Measurements from ENCODE around the gene SETD7. TPM values are rescaled to one million over a fixed set of nuclear protein-coding genes. Genes with fewer than 3 reads are reported as not detected.
"Not testable (repeated sequence)": the region's sequence is repeated elsewhere in the genome, so short reads cannot be mapped to it uniquely, and the experiment has no call there.

Gene SETD7
- total RNA-seq, 1 experiment from 2014 or later, result 21.3 TPM

DNA sequence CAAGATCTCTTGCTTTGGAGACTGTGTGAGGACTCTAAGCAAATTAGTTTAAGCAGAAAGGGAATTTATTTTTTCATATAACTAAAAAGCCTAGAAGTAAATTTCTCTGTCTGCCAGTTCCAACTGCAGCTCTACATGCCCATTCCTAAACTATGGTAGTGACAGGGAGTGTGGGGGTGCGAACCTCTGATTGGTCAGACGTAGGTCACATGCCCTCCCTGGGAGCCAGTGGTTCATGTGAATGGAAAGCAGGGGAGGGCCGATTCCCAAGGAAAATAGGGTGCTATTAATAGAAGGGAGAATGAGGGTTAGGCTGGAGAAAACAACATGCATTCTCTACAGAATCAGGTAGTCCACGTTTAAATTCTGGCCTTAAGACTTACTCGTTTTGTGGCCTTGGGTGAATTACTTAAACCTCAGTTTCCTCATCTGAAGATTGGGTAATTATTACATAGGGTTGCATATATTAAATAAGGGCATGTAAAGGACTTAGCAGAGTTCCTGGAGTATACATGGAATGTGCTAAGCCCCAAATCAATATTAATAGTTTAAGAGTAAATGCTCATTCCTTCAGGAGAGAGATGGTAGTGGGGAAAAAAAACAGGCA is 94.9 kb downstream of the SETD7 start:
- no peak for DNase-seq (ENCODE audit: low read depth, low spot score)
- in situ Hi-C loops (cut with HindIII; ENCODE audit: low pct_unique_long_range_greater_than_20kb, low sequenced_read_pairs), result no loop called here

DNA sequence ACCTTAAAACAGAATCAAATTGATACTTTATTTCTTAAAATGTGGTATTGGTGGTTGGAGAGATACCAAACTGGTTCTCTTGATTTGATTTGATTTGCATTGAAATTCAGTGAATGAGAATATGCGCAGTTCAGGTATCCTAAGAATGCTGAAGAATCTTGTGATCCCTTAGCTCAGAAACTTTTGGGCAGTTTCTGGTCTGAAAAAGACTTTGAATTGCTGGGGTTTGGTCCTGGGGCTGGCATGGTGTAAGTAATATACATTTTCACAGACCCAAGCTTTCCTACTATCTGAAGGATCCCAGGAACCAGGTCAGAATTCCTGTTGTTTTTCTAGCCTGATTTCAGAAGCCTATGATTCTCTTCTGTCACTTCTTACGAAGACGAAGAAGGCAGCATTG is 95.5 kb downstream of the SETD7 start:
- in situ Hi-C loops (cut with HindIII; ENCODE audit: low pct_unique_long_range_greater_than_20kb, low sequenced_read_pairs), result no loop called here
- DNase-seq (ENCODE audit: low read depth, low spot score), result no peak

DNA sequence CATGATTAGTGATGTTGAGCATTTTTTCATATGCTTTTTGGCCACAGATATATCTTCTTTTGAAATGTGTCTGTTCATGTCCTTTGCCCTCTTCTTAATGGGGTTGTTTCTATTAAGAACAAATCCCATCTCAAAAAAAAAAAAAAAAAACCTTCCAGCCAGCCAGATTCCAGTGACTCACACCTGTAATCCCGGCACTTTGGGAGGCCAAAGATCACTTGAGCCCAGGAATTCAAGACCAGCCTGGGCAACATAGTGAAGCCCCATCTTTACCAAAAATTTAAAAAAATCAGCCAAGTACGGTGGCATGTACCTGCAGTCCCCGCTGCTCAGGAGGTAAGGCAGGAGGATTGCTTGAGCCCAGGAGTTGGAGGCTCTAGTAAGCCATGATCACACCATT is 97.0 kb downstream of the SETD7 start:
- no peak for DNase-seq (ENCODE audit: low read depth, low spot score)
- in situ Hi-C loops (cut with HindIII; ENCODE audit: low pct_unique_long_range_greater_than_20kb, low sequenced_read_pairs), result no loop called here

DNA sequence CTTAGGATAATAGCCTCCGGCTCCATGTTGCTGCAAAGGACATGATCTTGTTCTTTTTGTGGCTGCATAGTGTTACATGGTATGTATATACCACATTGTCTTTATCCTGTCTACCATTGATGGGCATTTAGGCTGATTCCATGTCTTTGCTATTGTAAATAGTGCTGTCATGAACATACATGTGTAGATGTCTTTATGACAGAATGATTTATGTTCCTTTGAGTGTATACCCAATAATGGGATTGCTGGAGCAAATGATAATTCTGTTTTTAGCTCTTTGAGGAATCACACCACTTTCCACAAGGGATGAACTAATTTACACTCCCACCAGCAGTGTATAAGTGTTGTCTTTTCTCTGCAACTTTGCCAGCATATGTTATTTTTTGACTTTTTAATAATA is 97.5 kb downstream of the SETD7 start:
- DNase-seq (ENCODE audit: low read depth, low spot score), result no peak
- in situ Hi-C loops (cut with HindIII; ENCODE audit: low pct_unique_long_range_greater_than_20kb, low sequenced_read_pairs), result no loop called here

DNA sequence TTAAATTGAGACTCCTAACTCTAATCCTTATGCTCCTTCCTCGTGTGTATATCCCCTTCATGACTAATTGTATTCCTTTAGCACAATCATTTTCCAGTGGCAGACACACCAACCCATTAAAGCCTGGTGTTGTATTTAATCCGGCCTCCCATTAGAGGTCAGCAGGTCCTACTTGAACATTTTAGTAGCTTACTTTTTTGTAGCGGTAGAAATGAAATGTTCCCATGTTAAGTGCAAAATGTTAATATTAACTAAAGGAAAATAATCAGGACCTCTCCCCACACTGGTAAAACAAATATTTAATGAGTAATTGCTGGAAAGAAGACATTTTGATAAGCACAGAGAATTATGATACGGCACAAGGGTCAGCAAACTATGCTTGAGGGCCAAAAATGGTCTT is 98.7 kb downstream of the SETD7 start:
- DNase-seq (ENCODE audit: low read depth, low spot score), result no peak
- in situ Hi-C loops (cut with HindIII; ENCODE audit: low pct_unique_long_range_greater_than_20kb, low sequenced_read_pairs), result no loop called here

DNA sequence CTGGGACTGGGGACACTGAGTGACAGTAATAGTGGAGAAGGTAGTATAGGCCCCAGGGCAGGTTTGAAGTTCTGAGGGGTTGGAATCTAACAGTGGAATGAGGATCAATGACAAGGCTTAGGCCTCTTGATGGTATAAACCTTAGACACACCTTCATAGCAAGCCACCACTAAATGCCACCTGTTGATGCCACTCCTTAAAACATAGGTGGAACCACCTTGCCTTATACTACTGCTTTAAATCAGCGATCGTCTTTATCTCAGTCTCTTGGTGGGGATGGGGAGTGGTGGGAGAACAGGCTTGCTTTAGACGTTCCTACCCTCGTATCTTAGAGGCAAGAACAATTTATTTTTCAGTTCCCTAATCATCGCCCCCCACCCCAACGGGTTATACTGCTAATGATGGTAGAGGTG is 100.9 kb downstream of the SETD7 start:
- in situ Hi-C loops (cut with HindIII; ENCODE audit: low pct_unique_long_range_greater_than_20kb, low sequenced_read_pairs), result no loop called here
- DNase-seq (ENCODE audit: low read depth, low spot score), result no peak

DNA sequence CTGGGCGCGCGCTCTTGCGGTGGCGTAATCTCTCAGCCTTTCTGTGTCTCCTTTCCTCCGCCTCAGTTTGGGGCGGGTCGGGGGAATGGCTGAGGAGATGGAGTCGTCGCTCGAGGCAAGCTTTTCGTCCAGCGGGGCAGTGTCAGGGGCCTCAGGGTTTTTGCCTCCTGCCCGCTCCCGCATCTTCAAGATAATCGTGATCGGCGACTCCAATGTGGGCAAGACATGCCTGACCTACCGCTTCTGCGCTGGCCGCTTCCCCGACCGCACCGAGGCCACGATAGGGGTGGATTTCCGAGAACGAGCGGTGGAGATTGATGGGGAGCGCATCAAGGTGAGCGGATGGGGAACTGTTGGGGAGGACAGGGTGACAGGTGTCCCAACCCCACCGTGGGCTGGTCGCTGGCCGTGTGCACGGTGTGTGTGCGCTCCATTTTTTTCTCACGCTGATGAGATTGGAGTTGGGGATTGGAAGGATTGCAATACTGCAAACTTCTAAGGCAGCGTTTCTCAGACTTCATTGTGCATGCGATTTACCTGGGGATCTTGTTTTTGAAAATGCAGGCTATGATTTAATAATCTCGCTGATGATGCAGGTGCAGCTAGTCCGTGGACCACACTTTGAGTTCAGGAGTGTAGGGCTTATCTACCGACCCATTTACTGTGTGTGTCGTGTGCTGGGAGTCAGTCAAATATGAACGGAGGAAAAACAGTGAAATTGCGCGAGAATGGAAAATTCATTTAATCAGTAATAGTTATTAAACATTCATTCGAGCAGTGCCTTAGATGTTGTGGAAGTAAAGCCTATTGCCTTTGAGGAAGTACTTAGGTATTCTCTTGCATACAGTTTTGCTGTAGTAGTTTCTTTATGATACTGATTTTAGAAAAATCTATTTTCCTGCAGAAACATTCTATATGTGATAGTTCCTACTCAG is 101.6 kb downstream of the SETD7 start, which contains the start of gene RAB33B:
TSS of gene RAB33B (plus strand) at position 11 of the 935 bp plus-strand sequence. CDS start at position 86, 75 bp downstream.
- in situ Hi-C loops (cut with HindIII; ENCODE audit: low pct_unique_long_range_greater_than_20kb, low sequenced_read_pairs), result no loop called here
- DNase-seq (ENCODE audit: low read depth, low spot score), result peak; percentile 16

DNA sequence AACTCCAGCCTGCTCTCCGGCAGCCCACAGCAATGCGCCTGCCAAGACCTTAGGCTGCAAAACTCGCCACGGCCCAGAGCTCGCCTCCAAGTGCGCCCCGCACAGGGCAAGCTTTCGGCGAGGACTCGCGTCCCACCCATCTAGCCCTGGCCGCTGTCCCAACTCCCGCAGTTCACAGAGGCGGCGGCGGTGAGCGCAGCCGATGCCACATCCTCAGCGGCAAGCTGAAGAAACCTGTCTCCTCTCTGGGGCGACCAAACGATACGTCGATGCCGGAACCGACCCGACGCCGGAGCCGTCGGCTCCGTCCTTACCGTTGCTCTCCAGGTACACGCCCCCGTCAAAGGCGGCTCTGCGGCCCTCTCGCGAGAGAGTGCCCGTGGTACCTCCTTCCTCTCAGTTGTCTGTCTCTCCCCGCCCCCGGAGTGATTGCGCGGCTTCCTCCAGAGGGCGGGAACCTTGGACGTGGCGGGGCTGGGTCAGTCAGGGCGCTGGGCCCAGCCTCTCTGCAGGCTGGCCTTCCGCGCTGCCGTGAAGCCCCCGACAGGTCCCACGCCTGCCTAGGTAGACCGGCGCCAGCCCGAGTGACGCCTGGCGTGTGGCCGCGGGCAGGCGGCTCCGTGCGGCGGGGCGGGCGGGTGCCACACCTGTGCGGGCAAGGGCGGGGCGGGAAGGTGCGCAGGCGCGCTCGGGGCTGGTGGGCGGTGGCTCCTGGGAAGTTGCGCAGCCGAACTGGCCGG is 102.5 kb downstream of the SETD7 start:
- in situ Hi-C loops (cut with HindIII; ENCODE audit: low pct_unique_long_range_greater_than_20kb, low sequenced_read_pairs), result no loop called here
- peak; percentile 94 for DNase-seq (ENCODE audit: low read depth, low spot score)

DNA sequence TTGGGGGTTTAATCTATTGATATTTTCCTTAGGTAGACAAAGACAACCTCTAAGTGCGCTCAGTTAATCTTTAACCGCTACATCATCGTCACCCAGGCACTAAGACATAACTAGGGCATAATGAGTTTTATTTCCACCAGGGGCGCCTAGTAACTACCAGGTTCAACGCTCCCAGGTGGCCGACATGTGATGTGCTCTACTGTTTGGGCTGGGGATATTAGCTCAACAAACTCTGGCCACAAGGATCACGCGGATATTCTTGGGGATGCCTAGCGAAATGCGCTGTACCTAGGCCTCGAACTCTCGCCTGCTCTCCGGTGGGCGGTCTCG is 103.0 kb downstream of the SETD7 start:
- in situ Hi-C loops (cut with HindIII; ENCODE audit: low pct_unique_long_range_greater_than_20kb, low sequenced_read_pairs), result no loop called here
- DNase-seq (ENCODE audit: low read depth, low spot score), result peak; percentile 66

DNA sequence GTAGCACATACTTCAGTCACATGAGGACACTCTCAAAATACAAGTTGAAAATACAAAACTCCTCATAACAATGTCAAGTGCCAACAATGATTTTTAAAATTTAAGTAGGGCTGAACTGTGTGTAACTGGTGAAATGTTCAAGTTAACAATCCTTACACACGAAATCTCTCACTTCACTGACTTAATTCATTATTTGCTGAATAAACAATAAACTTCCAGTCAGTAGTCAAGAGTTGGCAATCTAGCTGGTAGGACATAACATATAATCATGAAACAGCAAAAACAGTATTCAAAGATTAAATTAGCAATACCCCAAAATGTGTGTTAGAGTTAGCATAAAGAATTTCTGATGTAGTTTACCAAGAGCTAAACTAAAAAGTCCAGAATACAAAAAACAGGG is 104.0 kb downstream of the SETD7 start:
- in situ Hi-C loops (cut with HindIII; ENCODE audit: low pct_unique_long_range_greater_than_20kb, low sequenced_read_pairs), result no loop called here
- DNase-seq (ENCODE audit: low read depth, low spot score), result no peak

DNA sequence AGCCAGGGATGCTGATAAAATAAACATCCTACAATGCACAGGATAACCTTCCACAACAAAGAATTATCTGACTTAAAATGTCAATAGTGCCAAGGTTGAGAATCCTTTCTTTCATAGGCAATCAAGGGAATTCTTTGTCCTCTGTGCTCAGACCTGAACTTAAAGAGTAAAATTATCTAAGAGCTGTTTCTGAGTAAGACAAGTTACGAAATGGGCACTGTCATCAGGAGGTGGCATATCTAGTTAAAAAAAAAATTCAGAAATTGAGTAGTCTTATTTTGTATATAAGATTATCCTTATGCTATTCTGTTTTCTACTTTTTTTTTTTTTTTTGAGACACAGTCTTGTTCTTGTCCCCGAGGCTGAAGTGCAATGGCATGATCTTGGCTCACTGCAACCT is 105.4 kb downstream of the SETD7 start:
- peak; percentile 14 for DNase-seq (ENCODE audit: low read depth, low spot score)
- in situ Hi-C loops (cut with HindIII; ENCODE audit: low pct_unique_long_range_greater_than_20kb, low sequenced_read_pairs), result no loop called here

DNA sequence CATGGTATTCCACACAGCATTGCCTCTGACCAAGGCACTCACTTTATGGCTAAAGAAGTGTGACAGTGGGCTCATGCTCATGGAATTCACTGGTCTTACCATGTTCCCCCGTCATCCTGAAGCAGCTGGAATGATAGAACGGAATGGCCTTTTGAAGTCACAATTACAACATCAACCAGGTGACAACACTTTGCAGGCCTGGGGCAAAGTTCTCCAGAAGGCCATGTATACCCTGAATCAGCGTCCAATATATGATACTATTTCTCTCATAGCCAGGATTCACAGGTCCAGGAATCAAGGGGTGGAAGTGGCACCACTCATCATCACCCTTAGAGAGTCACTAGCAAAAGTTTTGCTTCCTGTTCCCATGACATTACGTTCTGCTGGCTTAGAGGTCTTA is 108.9 kb downstream of the SETD7 start:
- in situ Hi-C loops (cut with HindIII; ENCODE audit: low pct_unique_long_range_greater_than_20kb, low sequenced_read_pairs), result not testable (repeated sequence)

More for the DNA sequence above, 108.9 kb downstream of the SETD7 start:
- not testable (repeated sequence) for DNase-seq (ENCODE audit: low read depth, low spot score)

Other genes with a start within 250 kb of the SETD7 start
- gene RAB33B, start 102.1 kb downstream of the SETD7 start, total RNA-seq (2014; rRNA removed; shearing (Covaris generic)), result 4.2 and 4.8 TPM in 2 replicates
- 54.5 and 59.8 TPM in 2 replicates for gene MGST2, start 109.6 kb upstream of the SETD7 start, total RNA-seq (2014; rRNA removed; shearing (Covaris generic))